ENCODE results near the gene HERPUD1. TPM values are rescaled to one million over a fixed set of nuclear protein-coding genes. Genes with fewer than 3 reads are reported as not detected.

Gene HERPUD1
- total RNA-seq, 1 donor from 2014 or later, result 251 TPM

DNA sequence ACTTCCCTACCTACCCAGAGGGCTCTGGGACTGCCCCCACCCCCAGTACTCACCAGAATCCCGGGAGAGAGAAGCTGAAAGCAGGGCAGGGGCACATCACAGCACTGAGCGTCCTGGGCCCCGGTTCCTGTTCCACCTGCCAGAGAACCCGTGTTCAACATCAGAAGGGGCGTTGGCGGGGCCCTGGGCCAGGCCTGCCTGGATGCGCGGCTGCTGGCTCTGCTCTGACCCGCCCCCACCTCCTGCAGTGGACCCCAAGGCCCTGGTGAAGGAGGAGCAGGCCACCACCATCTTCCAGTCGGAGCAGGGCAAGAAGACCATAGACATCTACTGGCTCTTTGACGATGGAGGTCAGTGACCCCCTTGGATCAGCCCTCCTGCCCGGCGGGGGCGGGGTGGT, 39.2 kb upstream of the HERPUD1 start:
- TF ChIP-seq, protein P1, sequence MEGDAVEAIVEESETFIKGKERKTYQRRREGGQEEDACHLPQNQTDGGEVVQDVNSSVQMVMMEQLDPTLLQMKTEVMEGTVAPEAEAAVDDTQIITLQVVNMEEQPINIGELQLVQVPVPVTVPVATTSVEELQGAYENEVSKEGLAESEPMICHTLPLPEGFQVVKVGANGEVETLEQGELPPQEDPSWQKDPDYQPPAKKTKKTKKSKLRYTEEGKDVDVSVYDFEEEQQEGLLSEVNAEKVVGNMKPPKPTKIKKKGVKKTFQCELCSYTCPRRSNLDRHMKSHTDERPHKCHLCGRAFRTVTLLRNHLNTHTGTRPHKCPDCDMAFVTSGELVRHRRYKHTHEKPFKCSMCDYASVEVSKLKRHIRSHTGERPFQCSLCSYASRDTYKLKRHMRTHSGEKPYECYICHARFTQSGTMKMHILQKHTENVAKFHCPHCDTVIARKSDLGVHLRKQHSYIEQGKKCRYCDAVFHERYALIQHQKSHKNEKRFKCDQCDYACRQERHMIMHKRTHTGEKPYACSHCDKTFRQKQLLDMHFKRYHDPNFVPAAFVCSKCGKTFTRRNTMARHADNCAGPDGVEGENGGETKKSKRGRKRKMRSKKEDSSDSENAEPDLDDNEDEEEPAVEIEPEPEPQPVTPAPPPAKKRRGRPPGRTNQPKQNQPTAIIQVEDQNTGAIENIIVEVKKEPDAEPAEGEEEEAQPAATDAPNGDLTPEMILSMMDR (IDR thresholded peaks at IDR 0.05), result no peak
- Mint-ChIP-seq H3K4me1 (ENCODE audit: unreplicated experiment) (no peaks in the 10 kb centered on the region), H3K27ac (ENCODE audit: unreplicated experiment) (no peak overlapping the region), H3K9me3 (ENCODE audit: unreplicated experiment) (no peaks in the 10 kb centered on the region), H3K36me3 (ENCODE audit: unreplicated experiment) (no peaks in the 10 kb centered on the region), H3K4me3 (ENCODE audit: unreplicated experiment) (no peak overlapping the region), H3K27me3 (ENCODE audit: unreplicated experiment) (peaks cover 3% of the 10 kb centered on the region)
- DNase-seq (ENCODE audit: extremely low spot score, unreplicated experiment), result no peak

DNA sequence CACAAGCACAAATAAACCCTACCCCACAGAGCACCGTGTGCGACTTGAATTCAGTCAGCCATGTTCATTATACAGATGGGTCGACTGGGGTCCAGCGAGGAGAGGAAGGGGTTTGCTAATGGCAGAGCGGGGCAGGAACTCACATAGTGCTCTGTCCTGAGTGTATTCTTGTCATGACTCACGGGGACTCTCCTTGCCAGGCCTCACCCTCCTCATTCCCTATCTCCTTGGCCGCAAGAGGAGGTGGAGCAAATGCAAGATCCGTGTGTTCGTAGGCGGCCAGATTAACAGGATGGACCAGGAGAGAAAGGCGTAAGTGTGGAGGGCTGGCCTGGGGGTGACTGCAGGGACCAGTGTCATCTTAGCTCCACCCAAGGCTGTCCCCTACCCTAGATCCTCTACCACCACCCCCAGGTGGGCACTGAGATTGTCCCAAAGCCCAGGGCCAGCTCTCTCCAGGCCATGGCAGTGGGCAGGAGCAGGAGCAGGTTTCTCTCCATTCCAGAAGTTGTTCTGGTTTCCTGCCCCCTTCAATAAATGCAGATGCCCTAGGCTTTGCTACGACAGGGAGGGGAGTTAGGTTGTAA, 37.5 kb upstream of the HERPUD1 start:
- DNase-seq (ENCODE audit: extremely low spot score, unreplicated experiment), result no peak
- Mint-ChIP-seq H3K36me3 (ENCODE audit: unreplicated experiment) (no peaks in the 10 kb centered on the region), H3K27me3 (ENCODE audit: unreplicated experiment) (peaks cover 5% of the 10 kb centered on the region), H3K4me1 (ENCODE audit: unreplicated experiment) (no peaks in the 10 kb centered on the region), H3K9me3 (ENCODE audit: unreplicated experiment) (no peaks in the 10 kb centered on the region), H3K4me3 (ENCODE audit: unreplicated experiment) (no peak overlapping the region), H3K27ac (ENCODE audit: unreplicated experiment) (no peak overlapping the region)
- TF ChIP-seq, protein P1 (IDR thresholded peaks at IDR 0.05), result no peak

DNA sequence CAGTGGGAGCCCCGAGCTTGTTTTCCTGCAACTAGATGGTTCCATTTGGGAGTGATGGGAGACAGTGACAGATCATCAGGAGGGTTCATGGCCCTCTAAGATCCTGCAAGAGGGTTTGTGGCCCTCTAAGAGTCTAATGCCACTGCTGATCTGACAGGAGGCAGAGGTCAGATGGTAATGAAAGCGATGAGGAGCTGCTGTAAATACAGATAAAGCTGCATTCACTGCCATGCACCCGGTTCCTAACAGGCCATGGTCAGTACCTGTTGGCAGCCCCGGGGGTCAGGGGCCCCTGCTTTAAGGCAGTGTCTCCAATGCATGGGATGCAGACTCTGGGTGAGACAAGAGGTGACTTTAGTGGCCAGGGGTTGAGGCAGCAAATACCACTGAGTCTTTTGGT, 36.1 kb upstream of the HERPUD1 start:
- peaks cover 14% of the 10 kb centered on the region for H3K27me3 Mint-ChIP-seq (ENCODE audit: unreplicated experiment)
- no peaks in the 10 kb centered on the region for H3K9me3 Mint-ChIP-seq (ENCODE audit: unreplicated experiment)
- no peak overlapping the region for H3K4me3 Mint-ChIP-seq (ENCODE audit: unreplicated experiment)
- TF ChIP-seq, protein P1 (IDR thresholded peaks at IDR 0.05), result no peak
- no peak overlapping the region for H3K27ac Mint-ChIP-seq (ENCODE audit: unreplicated experiment)
- no peaks in the 10 kb centered on the region for H3K4me1 Mint-ChIP-seq (ENCODE audit: unreplicated experiment)
- DNase-seq (ENCODE audit: extremely low spot score, unreplicated experiment), result no peak
- no peaks in the 10 kb centered on the region for H3K36me3 Mint-ChIP-seq (ENCODE audit: unreplicated experiment)

DNA sequence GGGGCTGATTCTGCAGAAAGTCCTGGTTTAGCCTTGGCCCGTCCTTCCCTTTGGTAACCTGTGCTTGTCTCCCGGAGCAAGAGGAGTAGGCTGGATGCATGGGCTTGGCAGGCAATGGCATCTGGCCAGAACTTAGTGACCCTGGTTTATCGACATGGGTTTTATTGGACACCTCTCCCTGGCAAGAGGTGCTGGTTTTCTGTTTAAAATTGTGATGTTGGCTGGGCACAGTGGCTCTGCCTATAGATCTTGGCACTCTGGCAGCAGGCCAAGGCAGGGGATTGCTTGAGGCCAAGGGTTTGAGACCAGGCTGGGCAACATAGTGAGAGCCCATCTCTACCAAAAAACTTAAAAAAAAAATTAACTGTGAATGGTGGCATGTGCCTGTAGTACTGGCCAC, 35.7 kb upstream of the HERPUD1 start:
- no peaks in the 10 kb centered on the region for H3K36me3 Mint-ChIP-seq (ENCODE audit: unreplicated experiment)
- no peaks in the 10 kb centered on the region for H3K9me3 Mint-ChIP-seq (ENCODE audit: unreplicated experiment)
- TF ChIP-seq, protein P1 (IDR thresholded peaks at IDR 0.05), result no peak
- no peak overlapping the region for H3K4me3 Mint-ChIP-seq (ENCODE audit: unreplicated experiment)
- no peak overlapping the region for H3K27ac Mint-ChIP-seq (ENCODE audit: unreplicated experiment)
- no peaks in the 10 kb centered on the region for H3K4me1 Mint-ChIP-seq (ENCODE audit: unreplicated experiment)
- H3K27me3 Mint-ChIP-seq (ENCODE audit: unreplicated experiment), result peaks cover 19% of the 10 kb centered on the region
- DNase-seq (ENCODE audit: extremely low spot score, unreplicated experiment), result no peak

DNA sequence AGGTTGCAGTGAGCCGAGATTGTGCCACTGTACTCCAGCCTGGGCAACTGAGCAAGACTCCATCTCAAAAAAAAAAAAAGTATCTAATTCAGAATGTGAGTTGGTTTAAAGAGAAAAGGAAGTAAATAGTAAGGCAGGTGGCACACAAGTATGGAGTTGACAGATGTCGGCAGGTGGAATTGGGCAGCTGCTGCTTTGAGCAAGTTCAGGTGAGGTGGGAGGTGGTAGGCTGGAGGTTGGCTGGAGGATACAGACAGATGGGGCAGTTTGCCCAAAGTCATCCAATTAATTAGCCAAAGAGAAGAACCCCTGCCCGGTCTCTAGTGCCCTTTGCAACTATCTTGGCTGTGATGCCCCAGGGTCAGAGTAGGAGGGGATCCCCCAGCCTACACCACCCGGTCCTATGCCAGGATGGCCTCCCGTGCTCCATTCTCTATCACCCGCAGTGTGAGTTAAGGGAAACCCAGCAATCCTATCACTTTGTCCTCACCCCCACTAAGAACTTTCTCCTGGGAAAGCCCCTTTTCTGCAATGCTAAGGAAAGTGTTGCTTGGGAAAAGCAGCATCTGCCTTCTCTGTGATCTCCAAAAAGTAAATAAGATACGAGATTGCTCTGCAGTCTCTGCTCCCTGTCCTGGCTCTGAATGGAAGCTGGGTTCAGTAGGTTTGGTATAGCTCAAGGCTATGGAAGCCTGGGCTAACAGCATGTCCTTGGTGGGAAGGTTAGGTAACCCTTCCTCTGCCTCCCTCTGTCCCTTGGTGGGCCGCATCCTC, 34.7 kb upstream of the HERPUD1 start:
- no peak for DNase-seq (ENCODE audit: extremely low spot score, unreplicated experiment)
- TF ChIP-seq, protein P1 (IDR thresholded peaks at IDR 0.05), result no peak
- Mint-ChIP-seq H3K4me1 (ENCODE audit: unreplicated experiment) (no peaks in the 10 kb centered on the region), H3K36me3 (ENCODE audit: unreplicated experiment) (peaks cover 2% of the 10 kb centered on the region), H3K9me3 (ENCODE audit: unreplicated experiment) (no peaks in the 10 kb centered on the region), H3K27me3 (ENCODE audit: unreplicated experiment) (peaks cover 25% of the 10 kb centered on the region), H3K4me3 (ENCODE audit: unreplicated experiment) (no peak overlapping the region), H3K27ac (ENCODE audit: unreplicated experiment) (no peak overlapping the region)

Data from osteocyte (in vitro differentiated cells).